Rectal smooth muscle tissue (tissue), 1 donor: ENCODE results near the gene ZBTB8OS.
"Not testable (repeated sequence)": the region's sequence is repeated elsewhere in the genome, so short reads cannot be mapped to it uniquely, and the experiment has no call there.

Experiments used
- H3K27ac ChIP-seq: one replicate; pipeline ENCODE4 v1.7.0; 2013; ENCODE audit warnings: low read depth, low read length, inconsistent platforms
- H3K27me3 ChIP-seq: one replicate; pipeline ENCODE4 v1.7.0; 2013; ENCODE audit warnings: low read length; ENCODE audit not compliant: control insufficient read depth, insufficient read depth
- H3K36me3 ChIP-seq: one replicate; pipeline ENCODE4 v1.7.0; 2013; ENCODE audit warnings: low read length; ENCODE audit not compliant: control insufficient read depth, insufficient read depth
- H3K4me1 ChIP-seq: one replicate; pipeline ENCODE4 v1.7.0; 2013; ENCODE audit warnings: low read length; ENCODE audit not compliant: control insufficient read depth, insufficient read depth
- H3K4me3 ChIP-seq: one replicate; pipeline ENCODE4 v1.7.0; 2013; ENCODE audit warnings: low read length
- H3K9ac ChIP-seq: one replicate; pipeline ENCODE4 v1.7.0; 2013; ENCODE audit warnings: low read length

Gene ZBTB8OS

GRCh38 chr1:32650248-32650751, at the start of gene ZBTB8OS:
Gene ZBTB8OS, minus strand, starts transcription at chr1:32650550. Its CDS starts 21 bp downstream, at chr1:32650529.
- Histone ChIP-seq H3K36me3 (peaks cover 9% of the 10 kb centered on the region), H3K4me1 (peaks cover 14% of the 10 kb centered on the region), H3K4me3 (peak within 1 kb of the TSS; percentile 89), H3K27me3 (no peaks in the 10 kb centered on the region), H3K27ac (peak within 1 kb of the TSS; percentile 100), H3K9ac (peak within 1 kb of the TSS; percentile 77)

- peaks cover 14% of the 10 kb centered on the region for H3K4me1 ChIP-seq
- not testable (repeated sequence) for H3K36me3 ChIP-seq, H3K27me3 ChIP-seq, H3K4me3 ChIP-seq, H3K9ac ChIP-seq, H3K27ac ChIP-seq
Measured at GRCh38 chr1:32696996-32697395, 46.6 kb upstream of the ZBTB8OS start.

DNA sequence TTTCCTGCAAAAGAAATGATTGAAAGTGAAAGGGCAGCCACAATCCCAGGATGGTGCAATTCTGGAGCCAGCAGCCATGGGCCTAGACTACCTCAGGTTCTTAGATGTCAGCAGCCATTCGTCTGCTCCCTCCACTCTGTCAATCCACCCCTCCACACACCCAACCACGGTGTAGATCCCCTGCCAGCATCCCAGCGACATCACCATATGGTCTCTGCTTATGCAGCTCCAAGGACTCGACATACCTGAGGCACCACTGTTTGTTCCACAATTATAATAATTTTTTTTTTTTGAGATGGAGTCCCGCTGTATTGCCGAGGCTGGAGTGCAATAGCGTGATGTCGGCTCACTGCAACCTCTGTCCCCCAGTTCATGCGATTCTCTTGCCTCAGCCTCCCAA, 45.7 kb upstream of the ZBTB8OS start:
- Histone ChIP-seq H3K27ac (no peak overlapping the region), H3K36me3 (peaks cover 3% of the 10 kb centered on the region), H3K4me1 (peaks cover 11% of the 10 kb centered on the region), H3K9ac (no peak overlapping the region), H3K27me3 (no peaks in the 10 kb centered on the region), H3K4me3 (no peak overlapping the region)

DNA sequence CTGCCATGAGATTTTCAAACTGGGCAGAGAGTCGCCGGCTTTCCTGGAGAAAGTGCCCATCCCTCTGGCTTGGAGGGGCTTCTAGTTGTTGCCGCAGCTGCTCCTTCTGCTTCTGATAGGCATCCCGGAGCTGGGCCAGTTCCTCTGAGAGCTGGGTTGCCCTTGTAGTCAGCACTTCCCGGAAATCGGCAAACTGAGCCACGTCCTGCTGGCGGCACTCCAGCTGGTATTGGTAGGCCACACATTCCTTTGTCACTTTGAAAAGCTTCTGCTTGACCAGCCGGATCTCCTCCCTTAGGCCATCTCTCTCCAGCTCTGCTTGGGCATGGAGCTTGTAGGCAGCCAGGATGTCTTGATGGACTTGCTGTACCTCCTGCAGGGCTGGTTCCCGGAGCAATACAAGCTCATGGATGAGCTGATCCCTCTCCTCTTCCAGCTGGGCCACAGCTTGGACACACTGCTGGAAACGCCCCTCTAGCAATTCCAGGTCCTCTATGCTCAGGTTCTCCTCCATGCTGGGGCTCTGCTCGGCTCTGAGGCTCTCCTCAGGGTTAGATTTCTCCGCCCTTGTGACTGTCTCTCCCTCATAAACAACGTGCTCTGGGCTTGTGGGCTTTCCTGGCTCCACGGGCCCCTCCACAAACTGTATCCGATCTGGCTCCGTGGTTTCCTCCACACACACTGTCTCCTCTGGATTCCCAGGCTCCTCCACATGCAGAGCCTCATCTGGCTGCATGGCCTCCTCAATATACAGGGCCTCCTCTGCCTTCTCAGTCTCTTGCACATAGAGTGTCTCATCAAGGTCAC, 45.0 kb upstream of the ZBTB8OS start:
- Histone ChIP-seq H3K36me3 (peaks cover 3% of the 10 kb centered on the region), H3K9ac (no peak overlapping the region), H3K4me1 (peaks cover 11% of the 10 kb centered on the region), H3K27ac (peak overlapping the region; percentile 17), H3K27me3 (no peaks in the 10 kb centered on the region), H3K4me3 (no peak overlapping the region)

DNA sequence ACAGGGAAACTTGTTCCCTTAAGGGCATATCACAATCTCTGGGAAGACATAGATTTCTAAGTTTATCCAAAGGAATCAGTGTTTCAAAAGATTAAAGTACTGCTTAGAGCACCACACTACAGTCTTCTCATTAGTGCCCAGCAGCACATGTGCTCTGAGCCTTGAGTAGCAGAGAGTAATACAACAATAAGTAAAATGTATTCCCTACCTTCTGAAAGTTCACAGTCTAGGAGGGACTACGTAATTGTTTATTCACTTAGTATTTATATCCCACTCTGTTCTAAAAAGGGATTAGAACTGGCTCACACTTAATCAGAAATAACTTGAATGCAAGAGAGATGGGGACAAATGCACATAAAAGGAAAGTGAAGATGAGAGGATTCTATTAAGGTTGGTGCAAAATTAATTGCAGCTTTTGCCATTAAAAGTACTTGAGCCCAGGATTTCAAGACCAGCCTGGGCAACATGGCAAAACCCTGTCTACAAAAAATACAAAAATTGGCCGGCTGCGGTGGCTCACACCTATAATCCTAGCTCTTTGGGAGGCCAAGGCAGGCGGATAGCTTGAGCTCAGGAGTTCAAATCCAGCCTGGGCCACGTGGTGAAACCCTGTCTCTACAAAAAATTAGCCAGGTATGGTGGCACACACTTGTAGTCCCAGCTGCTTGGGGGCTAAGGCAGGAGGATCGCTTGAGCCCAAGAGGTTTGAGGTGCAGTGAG, 43.3 kb upstream of the ZBTB8OS start:
- no peak overlapping the region for H3K4me3 ChIP-seq
- H3K27ac ChIP-seq: peak overlapping the region; percentile 65
- H3K4me1 ChIP-seq: peaks cover 11% of the 10 kb centered on the region
- peaks cover 3% of the 10 kb centered on the region for H3K36me3 ChIP-seq
- H3K9ac ChIP-seq: no peak overlapping the region
- no peaks in the 10 kb centered on the region for H3K27me3 ChIP-seq

DNA sequence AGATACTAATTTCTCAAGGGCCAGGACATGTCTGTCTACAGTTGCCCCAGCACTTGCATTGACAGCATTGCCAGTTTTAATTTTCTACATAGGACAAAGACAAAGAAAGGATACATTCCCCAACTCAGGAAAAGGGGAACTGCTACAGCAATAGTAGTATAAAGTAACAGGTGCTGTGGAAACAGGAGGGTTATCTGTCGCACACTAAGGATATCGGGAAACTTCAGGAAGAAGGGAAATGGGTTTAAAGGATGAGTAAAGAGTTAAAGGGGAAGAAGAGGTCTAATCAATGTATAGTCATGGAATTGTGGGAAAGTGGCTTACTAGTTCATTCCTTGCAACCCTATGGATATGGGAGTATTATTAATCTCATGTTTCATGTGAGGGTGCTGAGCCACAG, 36.0 kb upstream of the ZBTB8OS start:
- peaks cover 8% of the 10 kb centered on the region for H3K4me1 ChIP-seq
- no peak overlapping the region for H3K9ac ChIP-seq
- H3K36me3 ChIP-seq: peaks cover 9% of the 10 kb centered on the region
- H3K4me3 ChIP-seq: no peak overlapping the region
- no peaks in the 10 kb centered on the region for H3K27me3 ChIP-seq
- H3K27ac ChIP-seq: no peak overlapping the region

DNA sequence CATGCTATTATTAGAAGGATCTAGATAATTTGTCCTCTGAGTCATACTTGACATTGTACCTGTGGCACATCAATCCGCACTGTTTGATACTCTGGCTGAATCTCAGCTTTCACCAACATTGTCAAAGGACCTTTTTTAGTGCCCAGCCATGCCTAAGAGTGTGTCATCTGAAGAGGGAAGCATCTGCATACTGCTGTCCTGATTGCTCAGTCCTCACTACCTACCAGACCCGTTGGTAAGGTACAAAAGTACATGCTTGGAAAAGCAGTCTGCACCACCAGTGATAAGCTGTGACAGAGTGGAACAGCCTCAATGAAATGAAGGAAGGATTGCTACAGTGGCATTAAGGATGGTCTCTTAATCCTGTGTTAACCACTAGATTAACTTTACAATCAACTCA, 35.1 kb upstream of the ZBTB8OS start:
- H3K4me3 ChIP-seq: no peak overlapping the region
- H3K9ac ChIP-seq: no peak overlapping the region
- H3K36me3 ChIP-seq: peaks cover 11% of the 10 kb centered on the region
- H3K27me3 ChIP-seq: no peaks in the 10 kb centered on the region
- peaks cover 8% of the 10 kb centered on the region for H3K4me1 ChIP-seq
- no peak overlapping the region for H3K27ac ChIP-seq

GRCh38 chr1:32684167-32684811, 33.9 kb upstream of the ZBTB8OS start:
- H3K27me3 ChIP-seq: no peaks in the 10 kb centered on the region
- H3K9ac ChIP-seq: no peak overlapping the region
- peak overlapping the region; percentile 36 for H3K27ac ChIP-seq
- peaks cover 11% of the 10 kb centered on the region for H3K36me3 ChIP-seq
- no peak overlapping the region for H3K4me3 ChIP-seq
- H3K4me1 ChIP-seq: peaks cover 8% of the 10 kb centered on the region

DNA sequence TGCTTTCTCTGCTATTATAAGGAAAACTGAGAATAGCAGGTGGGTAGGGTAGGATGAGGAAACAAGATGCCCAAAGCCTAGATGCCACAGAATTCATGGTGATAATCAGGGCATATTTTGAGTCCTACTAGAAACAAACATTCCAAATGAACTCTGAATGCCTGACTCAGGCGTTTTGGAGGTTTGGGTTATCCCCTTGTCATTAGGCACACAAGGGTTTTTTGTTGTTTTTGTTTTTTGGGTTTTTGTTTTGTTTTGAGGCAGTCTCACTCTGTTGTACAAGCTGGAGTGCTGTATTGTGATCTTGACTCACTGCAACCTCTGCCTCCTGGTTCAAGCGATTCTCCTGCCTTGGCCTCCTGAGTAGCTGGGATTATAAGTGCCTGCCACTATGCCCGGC, 33.0 kb upstream of the ZBTB8OS start:
- no peaks in the 10 kb centered on the region for H3K27me3 ChIP-seq
- no peak overlapping the region for H3K27ac ChIP-seq
- H3K4me3 ChIP-seq: no peak overlapping the region
- no peak overlapping the region for H3K9ac ChIP-seq
- H3K4me1 ChIP-seq: peaks cover 8% of the 10 kb centered on the region
- H3K36me3 ChIP-seq: peaks cover 11% of the 10 kb centered on the region

DNA sequence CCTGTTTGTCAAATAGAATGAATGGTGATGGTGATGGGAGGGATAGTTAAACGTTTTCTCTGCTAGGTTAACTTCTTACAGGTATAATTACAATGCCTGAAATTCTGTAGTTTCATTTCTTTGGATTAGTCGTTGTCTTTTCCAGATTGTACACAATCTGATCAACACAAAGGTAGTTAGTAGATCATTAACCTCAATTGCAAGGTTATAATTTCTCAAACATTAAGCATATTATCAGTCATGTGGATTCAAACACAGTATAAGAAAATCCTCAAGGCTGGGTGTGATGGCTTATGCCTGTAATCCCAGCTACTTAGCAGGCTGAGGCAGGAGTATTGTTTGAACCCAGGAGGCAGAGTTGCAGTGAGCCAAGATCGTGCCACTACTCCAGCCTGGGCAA, 31.6 kb upstream of the ZBTB8OS start:
- no peak overlapping the region for H3K9ac ChIP-seq
- H3K27me3 ChIP-seq: no peaks in the 10 kb centered on the region
- H3K36me3 ChIP-seq: peaks cover 18% of the 10 kb centered on the region
- H3K4me3 ChIP-seq: no peak overlapping the region
- H3K27ac ChIP-seq: no peak overlapping the region
- H3K4me1 ChIP-seq: peaks cover 8% of the 10 kb centered on the region

DNA sequence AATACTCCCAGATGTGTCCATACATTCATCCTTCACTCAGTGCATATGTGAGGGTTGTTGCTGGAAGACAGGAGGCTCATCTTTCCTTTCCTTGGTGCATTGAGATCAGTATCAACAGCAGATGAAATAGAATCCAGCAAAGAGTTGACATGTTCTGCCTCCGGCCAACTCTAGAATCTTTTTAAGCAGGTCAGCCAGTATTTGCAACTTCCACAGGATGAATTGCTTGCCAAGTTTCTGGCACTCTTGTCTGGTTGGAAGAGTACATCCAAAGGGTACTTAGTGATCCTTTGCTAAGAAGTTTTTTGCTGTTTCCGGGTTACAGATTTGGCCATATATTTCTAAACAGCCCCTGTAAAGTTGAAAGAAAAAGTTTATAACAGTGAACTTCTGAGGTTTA, 31.2 kb upstream of the ZBTB8OS start:
- Histone ChIP-seq H3K9ac (no peak overlapping the region), H3K4me3 (no peak overlapping the region), H3K36me3 (peaks cover 18% of the 10 kb centered on the region), H3K4me1 (peaks cover 8% of the 10 kb centered on the region), H3K27me3 (no peaks in the 10 kb centered on the region), H3K27ac (no peak overlapping the region)

- H3K4me1 ChIP-seq: peaks cover 8% of the 10 kb centered on the region
- H3K36me3 ChIP-seq: peaks cover 20% of the 10 kb centered on the region
- H3K4me3 ChIP-seq: no peak overlapping the region
- H3K27me3 ChIP-seq: no peaks in the 10 kb centered on the region
- no peak overlapping the region for H3K27ac ChIP-seq
- no peak overlapping the region for H3K9ac ChIP-seq
Measured at GRCh38 chr1:32680642-32681041, 30.3 kb upstream of the ZBTB8OS start.
